ENCODE measurements around the gene TMEM109.
A peak's percentile ranks its signal among the peaks of the same experiment; 100 is the strongest.

The TMEM109 gene

GRCh38 chr11:60910281-60910687 lies 3.7 kb upstream of the TMEM109 start:
- DNase-seq, result no peak
- TF ChIP-seq GATA1 (IDR thresholded peaks at IDR 0.05; ENCODE audit: low read depth, low read length), result no peak
- TF ChIP-seq POLR2A (IDR thresholded peaks at IDR 0.05; ENCODE audit: low read length), result no peak

- DNase-seq, result no peak
These were observed 3.1 kb upstream of the TMEM109 start for GRCh38 chr11:60910711-60911380.

DNA sequence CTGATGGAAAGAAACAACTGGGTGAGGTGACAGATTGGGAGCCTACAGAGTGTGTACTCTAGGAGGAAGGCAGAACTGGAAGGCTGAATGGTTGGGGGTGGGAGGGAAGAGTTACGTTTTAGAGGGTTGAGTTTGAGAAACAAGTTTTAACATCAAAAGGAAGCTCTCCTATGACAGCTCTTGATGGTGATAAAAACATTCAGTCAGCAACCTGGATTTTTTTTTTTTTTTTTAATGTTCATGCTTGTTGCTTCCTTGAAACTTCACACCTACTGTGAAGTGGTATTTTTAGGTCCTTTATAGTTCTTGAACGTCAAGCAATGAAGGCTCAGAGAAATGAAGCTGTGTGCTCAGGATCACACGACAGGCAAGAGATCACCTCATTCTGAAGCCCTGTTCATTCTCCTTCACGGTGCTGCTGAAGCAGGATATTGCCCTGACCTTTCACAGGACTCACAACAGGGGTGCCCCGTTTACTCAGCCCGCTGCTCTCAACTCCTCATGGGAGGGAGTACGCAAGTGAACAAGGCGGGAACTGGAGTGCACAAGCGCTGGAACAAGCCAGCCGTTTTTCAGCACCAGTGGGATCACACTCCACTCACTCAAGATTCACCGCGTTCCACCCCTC lies 1.6 kb upstream of the TMEM109 start:
- TF ChIP-seq GATA1 (IDR thresholded peaks at IDR 0.05; ENCODE audit: low read depth, low read length) (no peak), POLR2A (IDR thresholded peaks at IDR 0.05; ENCODE audit: low read length) (no peak)
- no peak for DNase-seq

More at GRCh38 chr11:60910711-60911380, 3.1 kb upstream of the TMEM109 start:
- TF ChIP-seq GATA1 (IDR thresholded peaks at IDR 0.05; ENCODE audit: low read depth, low read length), result no peak
- no peak for TF ChIP-seq POLR2A (IDR thresholded peaks at IDR 0.05; ENCODE audit: low read length)

DNA sequence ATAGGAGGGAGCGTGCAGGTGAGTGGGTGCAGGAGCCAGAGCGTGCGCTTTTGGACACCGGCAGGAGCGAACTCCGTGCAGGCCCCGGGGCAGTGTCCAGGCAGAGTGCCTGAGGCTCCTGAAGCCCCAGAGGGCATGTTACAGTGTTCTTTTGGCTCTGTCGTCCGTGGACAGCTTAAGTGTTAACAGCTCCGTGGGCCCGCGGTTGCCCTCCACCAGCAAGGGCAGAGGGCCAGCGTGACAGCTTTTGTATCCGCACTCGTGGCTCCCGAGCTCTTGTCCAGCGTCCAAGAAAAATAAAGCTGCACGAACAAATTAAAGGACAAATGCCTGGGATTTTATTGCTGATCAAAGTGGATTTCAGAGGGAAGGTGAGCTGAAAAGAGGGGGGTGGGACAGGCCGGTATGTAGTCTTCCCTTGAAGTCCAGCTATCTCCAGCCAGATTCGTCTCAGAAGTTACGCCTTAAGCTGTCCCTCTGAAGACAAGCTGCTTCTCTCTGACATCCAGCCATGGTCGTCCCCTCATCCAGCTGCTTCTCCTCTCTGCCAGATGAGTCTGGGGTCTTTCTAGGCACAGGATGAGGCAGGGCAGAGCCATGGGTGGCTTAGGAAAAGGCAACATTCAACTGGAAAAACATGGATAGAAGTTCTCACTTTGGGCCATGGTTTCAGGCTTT lies 968 bp upstream of the TMEM109 start:
- TF ChIP-seq POLR2A (IDR thresholded peaks at IDR 0.05; ENCODE audit: low read length), result no peak
- TF ChIP-seq GATA1 (IDR thresholded peaks at IDR 0.05; ENCODE audit: low read depth, low read length), result no peak
- DNase-seq, result no peak

DNA sequence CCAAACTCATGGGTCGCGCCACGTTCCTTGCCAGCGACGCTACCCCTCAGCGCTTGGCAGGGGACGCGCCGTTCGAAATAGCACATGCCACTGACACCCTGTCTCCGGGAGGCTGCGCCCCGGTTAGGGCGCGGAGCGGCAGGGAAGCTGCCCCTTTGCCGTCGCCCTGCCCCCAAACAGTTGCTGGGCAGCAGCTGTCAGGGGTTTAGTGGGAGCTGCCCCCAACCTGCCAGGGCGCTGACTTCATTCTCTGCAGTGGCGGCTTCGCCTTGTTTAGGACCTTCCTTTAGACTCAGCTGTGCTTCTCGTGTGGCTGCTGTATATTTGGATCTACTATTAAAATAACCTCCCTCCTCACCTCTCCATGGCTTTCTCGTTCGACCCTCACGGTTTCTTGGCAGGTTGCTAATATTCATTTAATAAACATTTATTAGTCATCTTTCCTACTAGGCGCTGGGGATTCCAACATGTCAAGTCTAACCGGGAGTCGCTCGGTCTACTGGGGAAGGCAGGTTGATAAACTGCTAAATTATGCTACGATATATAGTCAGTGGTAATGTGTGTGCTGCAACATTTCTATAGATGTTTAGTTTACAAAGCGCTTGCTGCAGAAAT lies 782 bp downstream of the TMEM109 start:
- TF ChIP-seq POLR2A (IDR thresholded peaks at IDR 0.05; ENCODE audit: low read length), result no peak
- TF ChIP-seq GATA1 (IDR thresholded peaks at IDR 0.05; ENCODE audit: low read depth, low read length), result no peak
- DNase-seq, result peak; percentile 66 to 72

- TF ChIP-seq GATA1 (IDR thresholded peaks at IDR 0.05; ENCODE audit: low read depth, low read length), result no peak
- TF ChIP-seq POLR2A (IDR thresholded peaks at IDR 0.05; ENCODE audit: low read length), result no peak
- DNase-seq, result peak; percentile 51 to 60
These were observed 1.4 kb downstream of the TMEM109 start for GRCh38 chr11:60915248-60915914.

DNA sequence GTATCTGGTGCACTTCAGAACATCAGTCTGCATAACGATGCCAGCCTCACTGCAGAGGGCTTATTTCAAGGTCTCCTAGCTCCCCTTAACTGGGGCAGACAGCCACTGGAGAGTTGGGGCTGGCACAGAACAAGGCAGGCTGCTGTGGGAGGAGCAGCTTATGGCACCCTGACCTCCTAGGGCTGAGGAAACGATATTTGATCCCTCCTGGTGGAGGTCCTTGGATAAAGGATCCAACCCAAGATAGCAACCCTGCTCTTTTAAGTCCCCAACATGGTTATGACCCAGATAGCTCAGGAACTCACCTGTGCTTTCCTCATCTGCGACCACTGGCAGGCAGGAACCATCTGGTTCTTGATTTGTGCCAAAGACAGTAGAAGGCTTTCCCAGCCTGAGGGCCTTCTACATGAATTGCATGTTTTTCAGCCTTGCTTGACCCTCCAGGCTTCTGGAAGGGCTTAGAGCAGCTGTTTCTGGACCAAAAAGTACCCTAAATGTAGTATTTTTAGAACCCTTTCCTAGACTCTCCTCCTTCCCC lies 2.8 kb downstream of the TMEM109 start:
- no peak for DNase-seq
- no peak for TF ChIP-seq POLR2A (IDR thresholded peaks at IDR 0.05; ENCODE audit: low read length)
- TF ChIP-seq GATA1 (IDR thresholded peaks at IDR 0.05; ENCODE audit: low read depth, low read length), result no peak

DNA sequence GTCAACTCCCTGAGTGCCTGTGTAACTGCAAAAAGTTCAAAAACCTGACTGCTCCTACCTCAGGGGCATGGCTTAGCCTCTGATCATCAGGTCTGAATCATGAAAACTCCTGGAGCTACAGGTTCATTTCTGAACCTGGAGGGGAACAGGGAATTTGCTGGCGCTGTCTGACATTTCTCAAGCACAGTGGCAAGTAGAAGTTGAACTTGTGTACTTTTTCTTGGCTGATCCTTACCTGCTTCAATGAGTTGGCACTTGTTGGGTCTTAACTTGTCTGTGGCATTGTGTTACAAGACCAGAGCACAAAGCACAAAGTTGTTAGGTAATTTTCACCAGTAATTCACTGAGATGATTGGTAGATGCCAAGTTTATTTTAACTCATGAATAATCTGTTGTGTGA lies 3.3 kb downstream of the TMEM109 start:
- TF ChIP-seq POLR2A (IDR thresholded peaks at IDR 0.05; ENCODE audit: low read length) (no peak), GATA1 (IDR thresholded peaks at IDR 0.05; ENCODE audit: low read depth, low read length) (no peak)
- no peak for DNase-seq

DNA sequence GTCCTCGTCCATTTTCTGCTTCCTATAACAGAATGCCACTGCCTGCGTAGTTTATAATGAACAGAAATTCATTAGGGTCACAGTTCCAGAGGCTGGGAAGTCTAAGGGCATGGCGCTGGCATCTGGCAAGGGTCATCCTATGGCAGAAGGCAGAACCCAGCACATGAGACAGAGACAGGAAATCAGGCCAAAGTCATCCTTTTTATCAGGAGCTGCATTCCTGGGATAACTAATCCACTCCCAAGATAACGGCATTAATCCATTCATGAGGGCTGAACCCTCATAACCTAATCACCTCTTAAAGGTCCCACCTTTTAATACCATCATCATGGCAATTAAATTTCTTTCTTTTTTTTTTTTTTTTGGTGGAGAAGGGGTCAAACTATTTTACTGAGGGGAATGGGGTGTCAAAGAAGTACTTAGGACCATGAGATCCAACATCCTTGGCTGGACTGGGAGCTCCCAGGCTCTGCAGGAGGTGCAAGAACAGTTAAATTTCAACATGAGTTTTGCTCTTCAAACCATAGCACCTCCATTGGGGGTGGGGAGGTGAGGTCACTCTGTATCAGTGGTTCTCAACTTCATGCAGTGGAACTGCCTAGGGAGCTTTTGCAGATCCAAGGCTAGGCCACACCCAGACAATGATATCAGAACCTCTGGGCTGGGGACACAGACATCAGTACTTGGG lies 4.4 kb downstream of the TMEM109 start:
- TF ChIP-seq POLR2A (IDR thresholded peaks at IDR 0.05; ENCODE audit: low read length) (no peak), GATA1 (IDR thresholded peaks at IDR 0.05; ENCODE audit: low read depth, low read length) (no peak)
- peak; percentile 48 to 68 for DNase-seq

DNA sequence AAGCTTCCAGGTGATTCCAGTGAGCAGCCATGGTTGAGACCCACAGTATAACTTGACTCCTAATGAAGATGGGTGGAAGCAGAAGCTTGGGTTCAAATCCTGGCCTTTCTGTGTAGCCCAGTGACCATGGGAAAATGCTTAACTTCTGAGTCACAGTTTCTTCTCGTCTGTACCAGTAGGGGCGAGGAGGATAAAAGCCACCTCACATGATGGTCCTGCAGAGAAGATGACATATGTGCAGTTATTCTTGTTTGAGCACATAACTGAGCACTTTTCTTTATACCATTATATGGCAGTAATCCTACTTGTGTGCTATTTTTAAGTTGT lies 4.9 kb downstream of the TMEM109 start:
- TF ChIP-seq POLR2A (IDR thresholded peaks at IDR 0.05; ENCODE audit: low read length), result no peak
- TF ChIP-seq GATA1 (IDR thresholded peaks at IDR 0.05; ENCODE audit: low read depth, low read length), result no peak
- DNase-seq, result no peak

DNA sequence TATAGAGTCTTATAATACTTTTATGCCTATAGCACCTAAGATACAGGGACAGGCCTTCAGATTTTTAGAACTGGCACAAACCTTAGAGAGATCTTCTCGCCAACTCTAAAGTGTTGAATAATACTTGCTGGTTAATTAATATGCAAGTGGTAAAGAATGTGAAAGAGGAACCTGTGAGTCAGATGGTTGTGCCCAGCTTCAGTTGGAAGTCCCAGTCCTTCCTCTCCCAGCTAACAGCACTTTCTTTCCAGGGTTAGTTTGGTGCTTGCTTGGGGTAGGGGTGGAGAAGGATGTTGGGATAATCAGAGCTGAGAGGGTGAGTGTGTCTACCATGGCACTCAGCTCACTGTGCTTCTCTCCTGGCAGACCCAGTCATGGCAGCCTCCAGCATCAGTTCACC lies 5.4 kb downstream of the TMEM109 start:
- no peak for TF ChIP-seq POLR2A (IDR thresholded peaks at IDR 0.05; ENCODE audit: low read length)
- TF ChIP-seq GATA1 (IDR thresholded peaks at IDR 0.05; ENCODE audit: low read depth, low read length), result no peak
- DNase-seq, result no peak

GRCh38 chr11:60919956-60920355 lies 6.0 kb downstream of the TMEM109 start:
- TF ChIP-seq POLR2A (IDR thresholded peaks at IDR 0.05; ENCODE audit: low read length) (no peak), GATA1 (IDR thresholded peaks at IDR 0.05; ENCODE audit: low read depth, low read length) (no peak)

DNA sequence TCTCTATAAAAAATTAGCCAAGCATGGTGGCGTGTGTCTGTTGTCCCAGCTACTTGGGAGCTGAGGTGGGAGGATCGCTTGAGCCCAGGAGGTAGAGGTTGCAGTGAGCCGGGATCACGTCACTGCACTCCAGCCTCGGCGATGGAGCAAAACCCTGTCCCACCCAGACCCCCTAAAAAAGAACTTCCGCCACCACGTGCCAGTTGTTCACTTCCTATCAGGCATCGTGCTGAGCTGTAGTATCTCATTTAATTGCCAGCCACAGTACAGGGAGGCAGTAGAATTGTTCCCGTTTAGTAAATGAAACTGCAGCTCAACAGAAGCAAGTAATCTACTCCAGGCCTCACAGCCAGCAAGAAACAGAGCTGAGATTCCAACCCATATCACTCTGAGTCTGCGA lies 7.3 kb downstream of the TMEM109 start:
- no peak for DNase-seq
- TF ChIP-seq POLR2A (IDR thresholded peaks at IDR 0.05; ENCODE audit: low read length), result no peak
- TF ChIP-seq GATA1 (IDR thresholded peaks at IDR 0.05; ENCODE audit: low read depth, low read length), result no peak

More at GRCh38 chr11:60919956-60920355, 6.0 kb downstream of the TMEM109 start:
- no peak for DNase-seq
